ENCODE measurements around the gene AGAP3. TPM values are rescaled to one million over a fixed set of nuclear protein-coding genes. Genes with fewer than 3 reads are reported as not detected.
A peak's percentile ranks its signal among the peaks of the same experiment; 100 is the strongest.

The AGAP3 gene
- total RNA-seq, 1 donor from 2014 or later: 135 TPM

DNA sequence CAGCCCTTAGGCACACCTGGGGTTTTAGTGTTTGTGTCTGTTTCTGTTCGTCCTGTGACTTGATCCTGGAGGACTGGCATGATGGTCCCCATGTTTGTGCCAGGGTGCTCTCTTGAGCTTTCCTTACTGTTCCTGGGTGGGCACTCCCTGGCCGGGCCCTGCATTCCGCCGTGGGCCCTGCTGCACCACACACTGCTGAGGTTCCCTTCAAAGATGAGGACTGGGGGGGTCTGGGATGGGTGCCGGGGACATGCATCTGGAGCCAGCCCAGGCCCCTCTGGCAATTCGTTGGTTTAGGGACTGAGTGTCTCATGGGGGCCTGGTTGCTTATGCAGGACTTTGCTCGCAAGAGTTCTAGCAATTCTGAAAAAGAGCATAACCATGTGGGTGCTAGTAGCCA is 4.7 kb downstream of the AGAP3 start:
- no peak overlapping the region for H3K4me3 Mint-ChIP-seq (ENCODE audit: unreplicated experiment)
- peaks cover 47% of the 10 kb centered on the region for H3K4me1 Mint-ChIP-seq (ENCODE audit: unreplicated experiment)
- H3K36me3 Mint-ChIP-seq (ENCODE audit: unreplicated experiment): peaks cover 7% of the 10 kb centered on the region
- no peaks in the 10 kb centered on the region for H3K27me3 Mint-ChIP-seq (ENCODE audit: unreplicated experiment)
- no peak for DNase-seq (ENCODE audit: extremely low spot score, unreplicated experiment)
- TF ChIP-seq, protein P1, sequence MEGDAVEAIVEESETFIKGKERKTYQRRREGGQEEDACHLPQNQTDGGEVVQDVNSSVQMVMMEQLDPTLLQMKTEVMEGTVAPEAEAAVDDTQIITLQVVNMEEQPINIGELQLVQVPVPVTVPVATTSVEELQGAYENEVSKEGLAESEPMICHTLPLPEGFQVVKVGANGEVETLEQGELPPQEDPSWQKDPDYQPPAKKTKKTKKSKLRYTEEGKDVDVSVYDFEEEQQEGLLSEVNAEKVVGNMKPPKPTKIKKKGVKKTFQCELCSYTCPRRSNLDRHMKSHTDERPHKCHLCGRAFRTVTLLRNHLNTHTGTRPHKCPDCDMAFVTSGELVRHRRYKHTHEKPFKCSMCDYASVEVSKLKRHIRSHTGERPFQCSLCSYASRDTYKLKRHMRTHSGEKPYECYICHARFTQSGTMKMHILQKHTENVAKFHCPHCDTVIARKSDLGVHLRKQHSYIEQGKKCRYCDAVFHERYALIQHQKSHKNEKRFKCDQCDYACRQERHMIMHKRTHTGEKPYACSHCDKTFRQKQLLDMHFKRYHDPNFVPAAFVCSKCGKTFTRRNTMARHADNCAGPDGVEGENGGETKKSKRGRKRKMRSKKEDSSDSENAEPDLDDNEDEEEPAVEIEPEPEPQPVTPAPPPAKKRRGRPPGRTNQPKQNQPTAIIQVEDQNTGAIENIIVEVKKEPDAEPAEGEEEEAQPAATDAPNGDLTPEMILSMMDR (IDR thresholded peaks at IDR 0.05): no peak
- H3K9me3 Mint-ChIP-seq (ENCODE audit: unreplicated experiment): no peaks in the 10 kb centered on the region
- peak overlapping the region; percentile 97 for H3K27ac Mint-ChIP-seq (ENCODE audit: unreplicated experiment)

DNA sequence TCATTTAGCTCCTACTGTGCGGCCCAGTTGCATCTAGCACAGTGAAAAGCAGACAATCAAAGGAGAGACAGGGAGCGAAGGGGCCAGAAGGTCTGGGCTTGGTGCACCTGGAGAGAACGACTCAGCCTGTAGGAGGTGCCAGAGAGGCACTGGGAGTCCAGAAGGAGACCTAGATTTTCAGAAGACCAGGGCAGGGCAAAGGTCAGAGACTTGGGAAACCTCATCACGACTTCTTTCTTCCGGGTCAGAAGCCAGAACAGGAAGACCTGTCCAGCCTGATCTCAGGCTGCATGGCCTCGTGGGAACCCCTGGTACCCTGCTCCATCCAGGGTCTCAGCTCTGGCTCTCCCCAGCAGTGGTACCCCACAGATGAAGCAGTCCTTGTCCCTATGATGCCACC is 5.2 kb downstream of the AGAP3 start:
- TF ChIP-seq, protein P1 (IDR thresholded peaks at IDR 0.05): peak; percentile 50

DNA sequence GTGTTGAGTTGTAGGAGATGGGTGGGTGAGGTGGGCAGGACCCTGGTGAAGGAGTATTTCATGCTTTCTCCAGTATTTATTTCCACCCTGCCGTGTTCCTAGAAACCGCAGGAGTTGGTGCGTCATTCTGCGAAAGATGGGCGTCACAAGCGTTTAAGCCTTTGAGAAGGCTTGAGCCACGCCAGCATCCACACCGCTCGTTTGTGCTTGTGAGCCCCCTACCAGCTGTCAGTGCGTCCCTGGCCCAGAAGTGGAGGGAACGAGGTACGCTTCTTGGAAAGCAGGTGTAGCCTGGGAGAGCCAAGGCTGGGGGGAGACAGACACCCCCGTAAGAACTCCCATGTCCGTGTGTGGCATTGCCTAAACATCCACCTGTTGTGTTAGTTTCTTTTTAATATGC is 5.7 kb downstream of the AGAP3 start:
- Mint-ChIP-seq H3K36me3 (ENCODE audit: unreplicated experiment) (peaks cover 7% of the 10 kb centered on the region), H3K27ac (ENCODE audit: unreplicated experiment) (no peak overlapping the region), H3K9me3 (ENCODE audit: unreplicated experiment) (no peaks in the 10 kb centered on the region), H3K4me3 (ENCODE audit: unreplicated experiment) (no peak overlapping the region), H3K4me1 (ENCODE audit: unreplicated experiment) (peaks cover 50% of the 10 kb centered on the region), H3K27me3 (ENCODE audit: unreplicated experiment) (no peaks in the 10 kb centered on the region)
- DNase-seq (ENCODE audit: extremely low spot score, unreplicated experiment): no peak
- TF ChIP-seq, protein P1 (IDR thresholded peaks at IDR 0.05): no peak

More for the DNA sequence above, 5.2 kb downstream of the AGAP3 start:
- Mint-ChIP-seq H3K27ac (ENCODE audit: unreplicated experiment) (peak overlapping the region; percentile 97), H3K27me3 (ENCODE audit: unreplicated experiment) (no peaks in the 10 kb centered on the region), H3K9me3 (ENCODE audit: unreplicated experiment) (no peaks in the 10 kb centered on the region), H3K36me3 (ENCODE audit: unreplicated experiment) (peaks cover 7% of the 10 kb centered on the region), H3K4me1 (ENCODE audit: unreplicated experiment) (peaks cover 50% of the 10 kb centered on the region), H3K4me3 (ENCODE audit: unreplicated experiment) (no peak overlapping the region)
- DNase-seq (ENCODE audit: extremely low spot score, unreplicated experiment): no peak

DNA sequence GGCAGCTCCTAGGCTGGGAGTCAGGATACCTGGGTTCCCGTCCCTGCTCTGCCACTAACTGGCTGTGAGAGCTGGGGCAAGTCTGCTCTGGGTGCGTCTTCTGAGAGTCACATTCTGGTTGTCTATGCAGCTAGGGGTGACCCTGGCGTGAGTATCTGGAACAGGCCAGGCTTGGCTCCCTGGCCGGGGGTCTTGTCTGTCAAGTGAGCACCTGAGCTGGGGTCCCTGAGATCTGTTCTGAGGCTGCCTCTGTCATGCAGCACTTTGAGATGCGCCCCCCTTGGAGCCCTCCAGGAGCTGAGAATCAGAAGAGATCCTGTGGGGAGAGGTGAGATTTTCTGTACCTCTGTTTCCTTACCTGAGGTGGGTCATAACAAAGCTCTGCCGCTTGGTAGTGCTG is 7.5 kb downstream of the AGAP3 start:
- H3K36me3 Mint-ChIP-seq (ENCODE audit: unreplicated experiment): peaks cover 7% of the 10 kb centered on the region
- H3K9me3 Mint-ChIP-seq (ENCODE audit: unreplicated experiment): no peaks in the 10 kb centered on the region
- DNase-seq (ENCODE audit: extremely low spot score, unreplicated experiment): no peak
- TF ChIP-seq, protein P1 (IDR thresholded peaks at IDR 0.05): no peak
- H3K4me3 Mint-ChIP-seq (ENCODE audit: unreplicated experiment): no peak overlapping the region
- peaks cover 49% of the 10 kb centered on the region for H3K4me1 Mint-ChIP-seq (ENCODE audit: unreplicated experiment)
- no peaks in the 10 kb centered on the region for H3K27me3 Mint-ChIP-seq (ENCODE audit: unreplicated experiment)
- H3K27ac Mint-ChIP-seq (ENCODE audit: unreplicated experiment): no peak overlapping the region

DNA sequence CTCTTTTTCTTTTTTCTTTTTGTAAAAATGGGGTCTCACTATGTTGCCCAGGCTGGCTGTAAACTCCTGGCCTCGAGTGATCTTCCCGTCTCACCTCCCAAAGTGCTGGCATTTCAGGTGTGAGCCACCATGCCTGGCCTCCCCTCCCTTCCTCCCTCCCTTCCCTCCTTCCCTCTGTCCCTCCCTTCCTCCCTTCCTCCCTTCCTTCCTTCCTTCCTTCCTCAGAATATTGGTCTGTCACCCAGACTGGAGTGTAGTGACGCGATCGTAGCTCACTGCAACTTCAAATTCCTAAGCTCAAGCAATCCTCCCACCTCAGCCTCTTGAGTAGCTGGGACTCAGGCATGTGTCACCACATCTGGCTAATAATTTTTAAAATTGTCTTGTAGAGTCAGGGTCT is 8.4 kb downstream of the AGAP3 start:
- no peak for DNase-seq (ENCODE audit: extremely low spot score, unreplicated experiment)
- Mint-ChIP-seq H3K4me1 (ENCODE audit: unreplicated experiment) (peaks cover 42% of the 10 kb centered on the region), H3K36me3 (ENCODE audit: unreplicated experiment) (peaks cover 7% of the 10 kb centered on the region), H3K9me3 (ENCODE audit: unreplicated experiment) (no peaks in the 10 kb centered on the region), H3K4me3 (ENCODE audit: unreplicated experiment) (no peak overlapping the region), H3K27me3 (ENCODE audit: unreplicated experiment) (no peaks in the 10 kb centered on the region), H3K27ac (ENCODE audit: unreplicated experiment) (peak overlapping the region; percentile 73)
- TF ChIP-seq, protein P1 (IDR thresholded peaks at IDR 0.05): no peak
